ENCODE data around the gene RETREG1.
A peak's percentile ranks its signal among the peaks of the same experiment; 100 is the strongest.

RETREG1 gene

DNA sequence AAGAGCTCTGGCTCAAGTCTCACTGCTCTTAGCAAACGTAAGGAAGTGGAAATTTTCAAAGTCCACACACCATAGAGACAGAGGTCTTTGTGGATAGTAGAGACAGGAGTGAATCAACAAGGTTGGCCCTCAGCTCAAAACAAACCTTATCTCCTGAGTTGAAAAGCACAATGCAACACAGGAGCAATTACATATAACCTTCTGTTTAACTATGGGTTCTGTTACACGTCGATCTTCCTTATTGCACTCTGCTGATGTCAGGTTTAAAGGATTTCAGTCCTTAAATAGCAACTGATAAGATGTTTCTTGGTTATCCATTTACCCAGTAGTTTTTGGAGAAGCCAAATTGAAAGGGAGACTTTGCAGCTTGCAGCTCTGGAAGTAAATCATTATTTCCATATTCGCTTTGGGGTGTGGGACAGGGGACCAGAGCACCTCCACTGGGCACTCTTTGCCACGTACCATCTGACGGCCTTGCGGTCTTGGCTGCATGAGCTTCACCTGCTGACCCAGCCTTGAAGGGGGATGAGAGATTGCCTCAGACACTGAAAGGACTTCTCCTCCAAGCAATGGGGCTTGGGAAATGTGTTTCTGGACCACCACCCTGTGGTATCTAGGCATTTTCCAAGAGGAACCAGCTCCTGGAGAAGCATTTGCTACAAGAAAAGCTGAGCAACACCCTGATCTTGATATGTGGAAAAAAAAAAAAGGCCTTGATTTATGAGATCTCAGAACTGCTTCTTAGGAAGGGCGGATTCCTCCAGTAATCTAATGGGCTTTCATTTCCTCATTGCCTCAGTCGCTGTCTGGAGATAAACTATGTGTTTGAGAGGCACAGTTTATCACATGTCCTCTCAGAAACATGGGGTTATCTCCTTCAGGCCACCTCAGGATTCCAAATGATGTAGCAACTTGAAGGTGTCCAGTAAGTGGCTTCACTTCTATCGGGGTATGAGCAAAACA is 95.0 kb downstream of the RETREG1 start:
- no peaks in the 10 kb centered on the region for H3K9me3 ChIP-seq (ENCODE audit: control insufficient read depth, insufficient read depth, low read depth, low read length)
- H3K4me1 ChIP-seq (ENCODE audit: control insufficient read depth, insufficient read depth, low read length) = no peaks in the 10 kb centered on the region
- H3K9ac ChIP-seq (ENCODE audit: low read length) = no peak overlapping the region
- no peaks in the 10 kb centered on the region for H3K36me3 ChIP-seq (ENCODE audit: control insufficient read depth, insufficient read depth, low read length)
- no peak overlapping the region for H3K27ac ChIP-seq (ENCODE audit: low read depth, low read length)
- no peak overlapping the region for H3K4me3 ChIP-seq (ENCODE audit: low read depth, low read length)
- no peaks in the 10 kb centered on the region for H3K27me3 ChIP-seq (ENCODE audit: control insufficient read depth, insufficient read depth, low read length)

DNA sequence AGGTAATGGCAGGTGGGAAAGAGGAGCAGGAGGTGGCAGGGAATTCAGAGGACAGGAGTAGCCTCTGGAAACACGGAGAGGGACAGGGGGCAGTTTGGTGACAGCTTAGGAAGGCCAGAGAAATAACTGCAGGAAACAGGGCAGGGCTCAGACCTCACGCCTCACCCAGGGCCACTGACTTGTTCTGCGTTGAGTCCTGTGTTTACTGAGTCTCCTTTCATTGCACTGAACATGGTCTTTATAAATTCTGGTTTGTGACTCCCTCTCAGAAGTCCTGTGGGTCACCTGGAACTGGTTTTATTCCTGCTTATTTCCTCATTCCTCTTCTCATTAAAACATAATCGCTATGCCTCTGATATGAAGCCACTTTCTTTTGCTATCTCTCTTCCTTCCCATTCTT is 96.0 kb downstream of the RETREG1 start:
- H3K4me1 ChIP-seq (ENCODE audit: control insufficient read depth, insufficient read depth, low read length) = no peaks in the 10 kb centered on the region
- H3K27ac ChIP-seq (ENCODE audit: low read depth, low read length) = no peak overlapping the region
- H3K36me3 ChIP-seq (ENCODE audit: control insufficient read depth, insufficient read depth, low read length) = no peaks in the 10 kb centered on the region
- no peak overlapping the region for H3K9ac ChIP-seq (ENCODE audit: low read length)
- no peaks in the 10 kb centered on the region for H3K9me3 ChIP-seq (ENCODE audit: control insufficient read depth, insufficient read depth, low read depth, low read length)
- H3K27me3 ChIP-seq (ENCODE audit: control insufficient read depth, insufficient read depth, low read length) = no peaks in the 10 kb centered on the region
- H3K4me3 ChIP-seq (ENCODE audit: low read depth, low read length) = no peak overlapping the region

DNA sequence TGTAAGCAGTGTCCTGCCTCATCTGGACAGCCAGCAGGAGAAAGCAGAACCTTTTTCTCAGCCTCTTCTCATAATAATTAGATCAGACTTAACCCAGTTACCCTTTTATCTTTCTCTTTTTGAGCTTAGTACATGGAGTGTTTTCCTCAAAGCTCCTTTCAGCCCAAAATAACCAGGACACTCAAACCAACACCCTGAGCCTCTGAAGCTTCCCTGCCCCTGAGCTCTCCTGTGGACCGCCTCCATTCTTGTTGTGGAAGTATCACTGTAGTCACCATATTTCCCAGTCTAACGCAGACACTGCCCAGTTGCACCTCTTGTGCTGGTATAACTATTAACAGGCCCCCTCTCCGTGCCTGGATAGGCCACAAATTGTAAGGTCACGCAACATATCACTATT is 97.4 kb downstream of the RETREG1 start:
- no peaks in the 10 kb centered on the region for H3K36me3 ChIP-seq (ENCODE audit: control insufficient read depth, insufficient read depth, low read length)
- H3K27ac ChIP-seq (ENCODE audit: low read depth, low read length) = no peak overlapping the region
- no peak overlapping the region for H3K9ac ChIP-seq (ENCODE audit: low read length)
- H3K9me3 ChIP-seq (ENCODE audit: control insufficient read depth, insufficient read depth, low read depth, low read length) = no peaks in the 10 kb centered on the region
- H3K27me3 ChIP-seq (ENCODE audit: control insufficient read depth, insufficient read depth, low read length) = no peaks in the 10 kb centered on the region
- H3K4me3 ChIP-seq (ENCODE audit: low read depth, low read length) = no peak overlapping the region
- H3K4me1 ChIP-seq (ENCODE audit: control insufficient read depth, insufficient read depth, low read length) = no peaks in the 10 kb centered on the region

DNA sequence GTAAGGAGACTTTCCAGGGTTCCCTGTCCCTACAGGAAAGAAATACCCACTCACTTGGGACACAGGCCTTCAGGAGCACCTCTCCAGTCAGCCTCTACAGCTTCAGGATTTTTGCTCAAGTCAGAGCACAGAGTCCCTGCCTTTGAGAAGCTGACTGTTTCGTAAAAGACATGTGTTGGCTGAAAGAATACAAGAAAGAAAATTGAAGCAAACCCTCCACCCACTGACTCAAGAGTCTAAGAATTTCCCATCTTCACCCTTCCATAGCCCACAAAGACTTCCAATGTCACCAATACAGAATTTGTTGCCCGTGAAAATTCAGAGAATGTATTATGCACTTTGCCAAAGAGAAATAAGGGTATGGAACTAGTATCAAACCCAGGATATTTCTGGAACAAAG is 98.2 kb downstream of the RETREG1 start:
- Histone ChIP-seq H3K4me3 (ENCODE audit: low read depth, low read length) (no peak overlapping the region), H3K4me1 (ENCODE audit: control insufficient read depth, insufficient read depth, low read length) (no peaks in the 10 kb centered on the region), H3K27ac (ENCODE audit: low read depth, low read length) (no peak overlapping the region), H3K9ac (ENCODE audit: low read length) (no peak overlapping the region), H3K27me3 (ENCODE audit: control insufficient read depth, insufficient read depth, low read length) (no peaks in the 10 kb centered on the region), H3K9me3 (ENCODE audit: control insufficient read depth, insufficient read depth, low read depth, low read length) (no peaks in the 10 kb centered on the region), H3K36me3 (ENCODE audit: control insufficient read depth, insufficient read depth, low read length) (no peaks in the 10 kb centered on the region)

DNA sequence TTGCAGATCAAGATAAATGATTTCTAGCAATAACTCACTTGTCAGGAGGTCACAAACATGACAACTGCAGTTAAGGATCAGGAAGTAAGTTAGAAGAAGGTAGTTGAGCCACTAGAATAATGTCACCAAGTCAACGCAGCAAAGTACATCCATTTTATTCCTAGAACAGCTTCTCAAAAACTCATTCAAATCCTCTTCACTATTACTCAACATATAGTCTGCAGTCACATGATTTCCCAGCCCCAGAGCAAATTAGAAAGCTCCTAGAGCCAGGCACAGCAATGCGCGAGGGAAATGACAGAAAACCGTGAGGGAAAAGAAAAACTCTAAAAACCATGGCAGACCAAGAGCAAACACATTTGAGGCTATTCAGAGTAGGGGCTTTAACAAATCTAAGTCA is 101.3 kb downstream of the RETREG1 start:
- H3K4me1 ChIP-seq (ENCODE audit: control insufficient read depth, insufficient read depth, low read length) = no peaks in the 10 kb centered on the region
- H3K27me3 ChIP-seq (ENCODE audit: control insufficient read depth, insufficient read depth, low read length) = no peaks in the 10 kb centered on the region
- no peak overlapping the region for H3K4me3 ChIP-seq (ENCODE audit: low read depth, low read length)
- no peaks in the 10 kb centered on the region for H3K36me3 ChIP-seq (ENCODE audit: control insufficient read depth, insufficient read depth, low read length)
- no peaks in the 10 kb centered on the region for H3K9me3 ChIP-seq (ENCODE audit: control insufficient read depth, insufficient read depth, low read depth, low read length)
- H3K27ac ChIP-seq (ENCODE audit: low read depth, low read length) = no peak overlapping the region
- no peak overlapping the region for H3K9ac ChIP-seq (ENCODE audit: low read length)

DNA sequence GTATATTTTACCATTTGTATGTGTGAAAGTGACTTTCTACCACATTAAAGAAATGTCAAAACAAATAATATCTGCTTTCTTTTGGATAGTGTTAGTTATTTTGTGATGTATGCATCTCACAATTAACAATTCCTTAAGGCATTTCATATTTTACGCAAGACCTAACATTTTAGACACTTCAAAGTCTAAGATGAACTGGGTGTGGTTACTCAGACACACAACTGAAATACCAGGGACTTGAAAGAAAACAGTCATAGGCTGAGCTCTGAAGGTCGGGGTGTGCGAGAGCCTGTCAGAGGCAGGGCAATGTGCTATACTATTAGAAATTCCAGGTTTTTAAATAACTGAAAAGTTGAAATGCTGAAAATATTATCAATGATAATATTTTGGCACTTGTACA is 106.7 kb downstream of the RETREG1 start:
- H3K4me3 ChIP-seq (ENCODE audit: low read depth, low read length) = no peak overlapping the region
- no peaks in the 10 kb centered on the region for H3K9me3 ChIP-seq (ENCODE audit: control insufficient read depth, insufficient read depth, low read depth, low read length)
- no peaks in the 10 kb centered on the region for H3K27me3 ChIP-seq (ENCODE audit: control insufficient read depth, insufficient read depth, low read length)
- H3K9ac ChIP-seq (ENCODE audit: low read length) = no peak overlapping the region
- no peak overlapping the region for H3K27ac ChIP-seq (ENCODE audit: low read depth, low read length)
- peaks cover 11% of the 10 kb centered on the region for H3K4me1 ChIP-seq (ENCODE audit: control insufficient read depth, insufficient read depth, low read length)
- no peaks in the 10 kb centered on the region for H3K36me3 ChIP-seq (ENCODE audit: control insufficient read depth, insufficient read depth, low read length)

DNA sequence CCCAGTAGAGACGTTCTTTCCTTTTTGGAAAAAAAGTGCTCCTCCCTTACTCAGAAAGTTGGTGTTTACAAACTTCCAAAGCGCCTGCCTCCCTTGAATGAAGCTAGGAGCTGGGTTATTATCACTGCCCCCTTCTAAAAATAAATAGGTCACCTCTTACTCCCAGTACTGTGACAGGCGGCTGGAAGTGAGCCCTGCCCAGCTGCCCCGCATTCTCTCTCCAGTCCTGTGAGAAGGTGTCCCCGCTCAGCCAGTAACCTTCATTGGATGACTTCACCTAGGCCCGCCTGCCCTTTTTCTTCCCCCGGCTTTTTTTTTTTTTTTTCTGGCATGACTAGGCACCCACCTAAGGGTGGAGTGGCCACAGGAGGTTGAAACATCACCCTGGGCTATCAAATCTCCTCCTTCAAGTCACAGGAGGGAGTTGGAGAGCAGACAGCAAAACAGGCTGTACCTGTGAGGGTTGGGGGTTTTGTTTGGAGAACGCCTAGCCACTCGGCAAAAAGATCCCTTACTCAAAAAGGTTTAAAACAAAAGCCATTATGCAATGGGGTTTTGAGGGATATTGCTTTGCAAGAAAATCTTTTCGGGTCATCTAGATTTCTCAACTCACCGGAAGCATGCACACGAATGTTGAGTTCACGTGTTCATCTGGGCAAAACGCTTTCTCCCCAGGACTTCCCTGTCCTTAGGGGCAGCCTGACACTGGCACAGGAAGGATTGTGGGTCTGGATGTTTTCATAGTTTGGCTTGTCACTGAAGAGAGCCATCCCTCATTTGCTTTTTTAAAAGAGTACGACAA is 107.9 kb downstream of the RETREG1 start:
- H3K9ac ChIP-seq (ENCODE audit: low read length) = no peak overlapping the region
- no peaks in the 10 kb centered on the region for H3K36me3 ChIP-seq (ENCODE audit: control insufficient read depth, insufficient read depth, low read length)
- H3K9me3 ChIP-seq (ENCODE audit: control insufficient read depth, insufficient read depth, low read depth, low read length) = no peaks in the 10 kb centered on the region
- peak overlapping the region; percentile 23; the same call in 1 of the 2 replicates for H3K4me3 ChIP-seq (ENCODE audit: low read depth, low read length)
- H3K4me1 ChIP-seq (ENCODE audit: control insufficient read depth, insufficient read depth, low read length) = peaks cover 11% of the 10 kb centered on the region
- no peak overlapping the region for H3K27ac ChIP-seq (ENCODE audit: low read depth, low read length)
- H3K27me3 ChIP-seq (ENCODE audit: control insufficient read depth, insufficient read depth, low read length) = no peaks in the 10 kb centered on the region

DNA sequence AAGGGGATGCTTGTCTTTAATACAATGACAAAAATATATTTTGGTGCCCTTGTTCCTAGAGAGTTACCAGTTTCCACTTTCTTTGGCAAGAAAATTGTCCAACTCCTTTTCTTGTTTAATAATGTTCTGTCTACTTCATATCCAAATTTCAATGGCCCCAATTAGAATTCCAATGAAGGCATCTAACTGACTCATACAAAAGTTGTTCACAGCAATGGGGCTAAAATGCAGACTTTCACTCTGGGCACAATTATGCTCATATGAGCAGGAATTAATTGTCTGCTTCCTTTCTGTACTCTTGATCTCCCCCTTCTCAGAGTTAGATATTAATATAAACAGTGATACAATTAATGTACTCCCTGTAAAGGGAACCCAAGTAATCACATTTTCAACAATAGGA is 109.1 kb downstream of the RETREG1 start:
- Histone ChIP-seq H3K9ac (ENCODE audit: low read length) (no peak overlapping the region), H3K36me3 (ENCODE audit: control insufficient read depth, insufficient read depth, low read length) (no peaks in the 10 kb centered on the region), H3K4me1 (ENCODE audit: control insufficient read depth, insufficient read depth, low read length) (peaks cover 11% of the 10 kb centered on the region), H3K27ac (ENCODE audit: low read depth, low read length) (no peak overlapping the region), H3K27me3 (ENCODE audit: control insufficient read depth, insufficient read depth, low read length) (no peaks in the 10 kb centered on the region), H3K9me3 (ENCODE audit: control insufficient read depth, insufficient read depth, low read depth, low read length) (no peaks in the 10 kb centered on the region), H3K4me3 (ENCODE audit: low read depth, low read length) (no peak overlapping the region)

DNA sequence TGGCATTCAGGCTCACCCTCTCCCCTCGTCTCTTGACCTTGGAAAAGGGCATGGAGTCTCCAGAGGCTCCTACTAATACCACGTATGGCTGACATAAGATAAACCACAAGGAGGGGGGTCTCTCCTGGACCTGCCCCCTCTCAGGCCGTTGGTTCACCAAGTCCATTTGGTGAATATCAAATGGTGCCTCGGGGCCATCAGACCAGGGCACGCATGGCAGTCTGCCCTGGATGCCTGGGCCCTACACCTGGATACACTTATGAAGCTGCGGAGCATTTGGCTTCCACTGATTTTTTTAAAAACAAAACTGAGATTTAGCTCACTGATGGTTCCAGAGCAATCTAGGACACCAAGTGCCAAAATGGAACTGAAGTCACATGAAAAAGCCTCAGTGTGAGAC is 110.9 kb downstream of the RETREG1 start:
- no peak overlapping the region for H3K9ac ChIP-seq (ENCODE audit: low read length)
- H3K27ac ChIP-seq (ENCODE audit: low read depth, low read length) = no peak overlapping the region
- H3K36me3 ChIP-seq (ENCODE audit: control insufficient read depth, insufficient read depth, low read length) = no peaks in the 10 kb centered on the region
- no peak overlapping the region for H3K4me3 ChIP-seq (ENCODE audit: low read depth, low read length)
- H3K27me3 ChIP-seq (ENCODE audit: control insufficient read depth, insufficient read depth, low read length) = no peaks in the 10 kb centered on the region
- H3K4me1 ChIP-seq (ENCODE audit: control insufficient read depth, insufficient read depth, low read length) = peaks cover 11% of the 10 kb centered on the region
- H3K9me3 ChIP-seq (ENCODE audit: control insufficient read depth, insufficient read depth, low read depth, low read length) = no peaks in the 10 kb centered on the region

DNA sequence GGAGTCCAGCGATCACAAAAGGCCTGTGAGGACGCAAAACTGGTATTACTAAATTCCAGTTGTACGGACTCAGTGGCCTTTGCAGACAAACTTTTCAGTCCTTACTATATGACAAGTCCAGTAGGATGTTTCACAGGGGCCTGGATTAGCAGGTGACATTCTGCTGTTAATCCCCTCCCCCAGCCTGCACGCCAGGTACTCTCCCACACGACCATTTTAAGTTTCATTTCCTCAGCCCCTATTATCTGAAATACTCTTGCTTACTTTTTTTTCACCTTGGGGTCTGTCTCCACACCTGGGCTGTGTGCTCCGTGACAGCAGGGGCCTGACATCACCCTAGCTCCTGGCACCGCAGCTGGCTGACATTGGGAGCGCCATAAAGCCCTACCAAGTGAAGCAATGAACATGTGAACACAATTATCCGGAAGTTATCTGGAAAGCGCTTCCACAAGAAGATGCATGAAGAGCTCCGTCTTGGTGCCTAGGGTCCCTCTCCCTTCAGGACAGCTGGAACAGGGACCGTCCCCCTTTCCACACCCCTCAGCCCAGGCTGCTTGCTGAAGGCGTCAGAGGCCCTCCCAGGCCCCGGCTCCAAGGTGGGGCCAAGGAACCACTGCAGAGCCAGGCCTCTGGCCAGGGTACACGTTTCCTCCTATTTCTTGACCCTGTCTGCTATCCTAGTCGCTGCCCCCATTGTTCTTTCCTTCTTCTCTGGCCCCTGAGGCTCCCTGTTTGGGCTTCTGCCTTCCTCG is 111.5 kb downstream of the RETREG1 start:
- Histone ChIP-seq H3K4me3 (ENCODE audit: low read depth, low read length) (no peak overlapping the region), H3K27ac (ENCODE audit: low read depth, low read length) (no peak overlapping the region), H3K4me1 (ENCODE audit: control insufficient read depth, insufficient read depth, low read length) (peaks cover 11% of the 10 kb centered on the region), H3K36me3 (ENCODE audit: control insufficient read depth, insufficient read depth, low read length) (no peaks in the 10 kb centered on the region), H3K9ac (ENCODE audit: low read length) (no peak overlapping the region), H3K27me3 (ENCODE audit: control insufficient read depth, insufficient read depth, low read length) (no peaks in the 10 kb centered on the region), H3K9me3 (ENCODE audit: control insufficient read depth, insufficient read depth, low read depth, low read length) (no peaks in the 10 kb centered on the region)
